Colonic mucosa (tissue), 4 donors: ENCODE measurements around the gene KLF16. TPM values are rescaled to one million over a fixed set of nuclear protein-coding genes. Genes with fewer than 3 reads are reported as not detected.
A peak's percentile ranks its signal among the peaks of the same experiment; 100 is the strongest.

Experiments
- DNase-seq: peaks from one replicate; pipeline ENCODE4 v3.0.0-alpha.2; 2020
- H3K27ac ChIP-seq: fragments of 200-600 bp; one replicate; pipeline ENCODE4 v1.8.0; 2021
- H3K27me3 ChIP-seq: fragments of 200-600 bp; one replicate; pipeline ENCODE4 v1.8.0; 2021
- H3K36me3 ChIP-seq: fragments of 200-600 bp; one replicate; pipeline ENCODE4 v1.8.0; 2021
- H3K4me1 ChIP-seq: fragments of 200-600 bp; one replicate; pipeline ENCODE4 v1.8.0; 2021; ENCODE audit warnings: mild to moderate bottlenecking
- H3K4me3 ChIP-seq: fragments of 200-600 bp; one replicate; pipeline ENCODE4 v1.8.0; 2021
- H3K9ac ChIP-seq, 2 donors: one replicate each; pipeline ENCODE4 v1.7.0; 2013; ENCODE audit warnings: control low read depth in 2 of 2, low read depth in 2 of 2, low read length in 2 of 2
- H3K9me3 ChIP-seq: fragments of 200-600 bp; one replicate; pipeline ENCODE4 v1.8.0; 2021
- CTCF ChIP-seq: fragments of 200-600 bp; IDR thresholded peaks from one replicate; pipeline ENCODE4 v1.8.0; 2022; ENCODE audit warnings: antibody characterized with exemption, mild to moderate bottlenecking
- intact Hi-C: fragments of 100-400 bp; cut with DNase I; formaldehyde crosslinking; loops from one replicate; pipeline ENCODE4 v1.14.1; 2022
- total RNA-seq, 2 donors: library from RNA; stranded (reverse); fragmentation: NEBNext Ultra II Directional in 1 of 2; extraction: Animal tissue kit (Norgen Biotek cat#: 25700) in 1 of 2; gene quantifications; one replicate each; pipeline ENCODE4 v1.2.1, GENCODE V29; 2021
- donor health status: healthy.
- donor health status: DM: no; HTN: no; CAD: no.
- donor health status: DM: no; HTN: no; CAD: no.

KLF16 gene
- total RNA-seq, 2 donors from 2014 or later, result 31.1 to 34.8 TPM

GRCh38 chr19:1813192-1814182, 49.9 kb downstream of the KLF16 start:
- DNase-seq, result no peak
- no peak for TF ChIP-seq CTCF
- peak overlapping the region; percentile 48 for H3K4me3 ChIP-seq
- peak overlapping the region; percentile 67 for H3K27ac ChIP-seq
- H3K36me3 ChIP-seq, result peaks cover 3% of the 10 kb centered on the region
- peaks cover 13% of the 10 kb centered on the region for H3K4me1 ChIP-seq
- intact Hi-C loops, result no loop called here
- H3K9ac ChIP-seq, result peak overlapping the region; percentile 58 to 71
- no peaks in the 10 kb centered on the region for H3K27me3 ChIP-seq
- no peaks in the 10 kb centered on the region for H3K9me3 ChIP-seq

- no peaks in the 10 kb centered on the region for H3K27me3 ChIP-seq
- H3K4me3 ChIP-seq, result peak overlapping the region; percentile 48
- peak; percentile 98 for DNase-seq
- peaks cover 13% of the 10 kb centered on the region for H3K4me1 ChIP-seq
- intact Hi-C loops, result no loop called here
- H3K9me3 ChIP-seq, result no peaks in the 10 kb centered on the region
- H3K36me3 ChIP-seq, result no peaks in the 10 kb centered on the region
- peak overlapping the region; percentile 67 for H3K27ac ChIP-seq
- peak; percentile 42 for TF ChIP-seq CTCF
- H3K9ac ChIP-seq, result peak overlapping the region; percentile 58 to 71
Measured at GRCh38 chr19:1812426-1813191, 50.8 kb downstream of the KLF16 start.

GRCh38 chr19:1811942-1812425, 51.4 kb downstream of the KLF16 start, which contains the start of gene ATP8B3:
TSS of gene ATP8B3 (minus strand) at chr19:1812276. CDS start at chr19:1811736, 540 bp downstream.
- H3K9me3 ChIP-seq, result no peaks in the 10 kb centered on the region
- peak within 1 kb of the TSS; percentile 58 to 71 for H3K9ac ChIP-seq
- H3K4me3 ChIP-seq, result peak within 1 kb of the TSS; percentile 48
- no peak for TF ChIP-seq CTCF
- no peaks in the 10 kb centered on the region for H3K27me3 ChIP-seq
- DNase-seq, result no peak
- intact Hi-C loops, result no loop called here
- H3K4me1 ChIP-seq, result peaks cover 13% of the 10 kb centered on the region
- H3K36me3 ChIP-seq, result no peaks in the 10 kb centered on the region
- H3K27ac ChIP-seq, result peak within 1 kb of the TSS; percentile 67

- H3K27ac ChIP-seq, result no peak overlapping the region
- peak; percentile 67 for DNase-seq
- no peaks in the 10 kb centered on the region for H3K27me3 ChIP-seq
- peak overlapping the region in 1 of 2 donors; percentile 35 for H3K9ac ChIP-seq
- no peaks in the 10 kb centered on the region for H3K9me3 ChIP-seq
- no peaks in the 10 kb centered on the region for H3K36me3 ChIP-seq
- TF ChIP-seq CTCF, result no peak
- intact Hi-C loops, result no loop called here
- H3K4me3 ChIP-seq, result peak overlapping the region; percentile 48
- H3K4me1 ChIP-seq, result peaks cover 13% of the 10 kb centered on the region
Measured at GRCh38 chr19:1811472-1811894, 51.9 kb downstream of the KLF16 start.

GRCh38 chr19:1810439-1811160, 52.8 kb downstream of the KLF16 start:
- no peak for TF ChIP-seq CTCF
- peak; percentile 18 for DNase-seq
- Histone ChIP-seq H3K4me1 (peaks cover 13% of the 10 kb centered on the region), H3K4me3 (no peak overlapping the region), H3K27ac (no peak overlapping the region), H3K36me3 (no peaks in the 10 kb centered on the region), H3K9me3 (no peaks in the 10 kb centered on the region), H3K27me3 (no peaks in the 10 kb centered on the region), H3K9ac (no peak overlapping the region)
- intact Hi-C loops, result no loop called here
